HG02852 (cell line): Measurements from ENCODE around the gene IL1RAPL1.

Source experiments
- ATAC-seq: cut with Tn5 transposase; IDR thresholded peaks from one replicate; pipeline ENCODE4 v1.9.1; 2021; ENCODE audit warnings: mild to moderate bottlenecking, moderate library complexity; ENCODE audit not compliant: unreplicated experiment

IL1RAPL1 gene

DNA sequence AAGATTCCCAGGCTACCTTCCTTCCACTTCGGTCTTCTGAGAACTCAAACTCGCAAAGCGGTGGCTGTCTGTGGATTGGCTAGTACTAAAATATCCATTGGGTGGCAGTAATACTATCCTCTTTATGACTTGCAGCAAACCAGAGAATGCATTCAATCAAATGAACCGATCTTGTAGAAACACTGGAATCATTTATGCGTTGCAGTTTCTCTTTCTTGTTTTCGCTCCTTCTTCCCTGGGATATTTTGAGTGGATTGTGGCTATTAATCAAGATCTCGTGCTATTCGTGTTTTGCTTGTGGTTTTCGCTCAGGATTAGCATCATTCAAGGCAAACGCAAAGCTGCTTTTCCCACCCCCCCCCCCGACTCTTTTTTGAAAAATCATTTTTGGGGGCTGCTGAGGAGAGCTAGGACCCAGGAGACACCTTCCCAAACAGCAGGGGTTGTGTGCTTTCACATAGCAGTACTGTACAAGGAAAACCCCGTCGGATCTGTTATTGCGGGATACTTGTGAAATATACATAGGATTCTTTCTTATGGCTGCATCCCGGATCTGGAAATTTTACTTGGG, at the start of gene IL1RAPL1:
IL1RAPL1 (plus strand) TSS at position 466 of the 571 bp plus-strand sequence.
- ATAC-seq: no peak

DNA sequence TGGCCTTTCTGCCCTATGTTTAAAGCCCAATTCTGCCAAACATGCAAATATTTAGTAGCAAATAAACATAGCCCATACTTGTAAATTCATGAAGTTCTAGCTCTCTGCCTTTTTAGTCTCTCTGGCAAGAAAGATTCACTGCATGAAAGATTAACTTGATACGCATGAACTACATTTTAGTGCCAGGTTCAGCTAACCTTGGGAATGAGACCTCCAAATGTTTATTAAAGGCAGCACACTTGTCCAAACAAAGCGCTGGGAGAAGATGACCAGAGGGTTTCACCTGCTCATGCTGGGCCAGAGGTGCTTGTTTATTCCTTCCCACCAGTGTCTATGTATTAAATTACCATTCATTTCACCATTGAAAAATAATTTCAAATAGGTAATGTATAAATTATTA, 44.5 kb upstream of the IL1RAPL1 start:
- ATAC-seq: no peak

DNA sequence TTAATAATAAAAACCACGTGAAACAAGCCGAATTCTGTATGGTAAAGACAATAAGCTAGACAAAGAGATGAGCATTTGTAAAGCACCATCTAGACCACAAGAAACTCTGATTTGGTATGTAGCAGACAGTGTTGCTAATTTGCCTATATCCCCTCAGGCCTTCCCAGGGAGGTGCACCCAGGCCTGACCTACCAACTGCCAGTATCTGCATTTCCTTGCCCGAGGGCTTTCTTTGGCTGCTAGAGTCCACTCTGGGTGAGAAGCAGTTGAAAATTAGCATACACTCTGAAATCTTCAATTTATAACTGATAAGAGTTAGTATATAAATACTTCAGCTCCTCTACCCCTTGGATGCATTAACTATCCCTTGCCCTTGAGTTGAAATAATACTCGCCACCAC, 37.4 kb upstream of the IL1RAPL1 start:
- ATAC-seq: no peak

GRCh38 chrX:28550331-28550872, 36.8 kb upstream of the IL1RAPL1 start:
- ATAC-seq: no peak

DNA sequence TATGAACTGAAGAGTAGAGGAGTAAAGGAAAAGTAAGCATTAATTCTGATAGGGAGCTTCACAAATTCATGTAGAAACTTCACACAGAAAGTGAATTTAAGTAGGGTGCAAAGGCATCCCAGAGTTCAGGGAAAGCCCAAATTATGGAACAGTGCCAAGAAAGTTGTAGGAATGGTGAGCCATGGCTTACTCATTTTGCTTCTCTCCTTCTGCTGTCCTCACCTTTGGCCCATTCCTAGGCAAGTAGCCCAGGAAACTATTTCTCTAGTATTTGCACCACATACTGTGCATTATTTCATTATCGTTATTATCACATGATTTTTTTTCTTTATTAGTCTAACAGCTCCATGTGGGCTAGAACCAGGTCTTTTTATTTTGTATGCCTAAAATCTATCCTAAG, 34.9 kb upstream of the IL1RAPL1 start:
- ATAC-seq: no peak

GRCh38 chrX:28552882-28553829, 34.1 kb upstream of the IL1RAPL1 start:
- no peak for ATAC-seq

DNA sequence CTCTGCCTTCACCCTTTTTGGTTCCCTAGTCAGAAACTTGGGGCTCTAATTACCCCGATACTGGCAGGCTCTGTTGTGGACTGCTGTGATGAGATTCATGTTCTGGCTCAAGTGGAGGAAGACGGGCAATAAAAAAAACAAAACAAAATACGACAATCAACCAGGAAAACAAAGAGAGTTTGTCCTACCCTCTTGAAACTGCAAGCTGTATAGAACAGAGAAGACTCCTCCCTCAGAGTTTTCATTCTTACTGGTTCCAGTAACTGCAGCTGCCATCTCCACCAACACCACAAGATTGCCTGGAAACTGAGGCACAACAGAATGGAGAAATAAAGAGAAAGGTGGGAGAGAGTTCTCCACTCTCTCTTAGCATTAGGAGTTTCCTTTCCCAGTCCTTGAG, 11.1 kb upstream of the IL1RAPL1 start:
- no peak for ATAC-seq

- ATAC-seq: no peak
These were observed 5.7 kb upstream of the IL1RAPL1 start for GRCh38 chrX:28581522-28581921.

GRCh38 chrX:28582511-28582910, 4.7 kb upstream of the IL1RAPL1 start:
- ATAC-seq: no peak

GRCh38 chrX:28584025-28584424, 3.2 kb upstream of the IL1RAPL1 start:
- ATAC-seq: no peak

DNA sequence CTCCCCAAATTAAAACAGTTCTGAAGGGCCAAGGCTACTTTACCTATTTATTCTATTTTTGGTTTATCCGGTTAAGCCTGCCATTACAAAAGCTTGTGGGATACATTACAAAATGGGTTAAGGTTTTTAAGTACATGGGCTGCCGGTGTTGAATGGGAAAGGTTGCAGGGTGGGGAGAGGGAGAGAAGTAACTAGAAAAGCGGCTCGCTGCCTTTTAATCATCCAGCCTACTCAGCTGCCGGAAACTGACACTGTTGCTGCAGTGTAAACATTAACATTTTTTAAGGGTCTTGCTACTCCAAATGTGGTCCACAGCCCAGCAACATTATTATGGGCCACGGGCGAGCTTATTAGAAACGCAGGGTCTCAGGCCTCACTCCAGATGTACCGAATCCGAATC, 1.5 kb upstream of the IL1RAPL1 start:
- ATAC-seq: no peak

- ATAC-seq: no peak
These were observed 960 bp upstream of the IL1RAPL1 start for GRCh38 chrX:28586286-28586685.

DNA sequence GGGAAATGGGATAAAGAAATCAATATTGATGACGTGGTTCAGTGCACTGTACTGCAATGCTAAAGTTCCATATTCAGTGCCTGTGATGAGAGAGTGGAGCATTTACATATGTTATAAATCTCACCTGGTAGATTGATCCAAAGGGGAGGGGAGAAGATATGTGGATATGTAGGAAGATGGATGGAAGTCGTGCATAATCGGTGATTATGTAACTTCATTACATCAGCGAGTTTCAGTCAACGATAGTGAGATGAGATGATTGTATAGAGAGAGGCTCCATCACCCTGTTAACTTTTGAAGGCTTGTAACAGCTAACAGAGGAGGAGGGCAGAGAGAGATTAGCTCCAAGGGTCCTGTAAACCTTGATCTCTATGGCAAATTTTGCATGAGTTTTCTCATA, 1.8 kb downstream of the IL1RAPL1 start:
- no peak for ATAC-seq

- no peak for ATAC-seq
These were observed 3.1 kb downstream of the IL1RAPL1 start for GRCh38 chrX:28590396-28590795.

DNA sequence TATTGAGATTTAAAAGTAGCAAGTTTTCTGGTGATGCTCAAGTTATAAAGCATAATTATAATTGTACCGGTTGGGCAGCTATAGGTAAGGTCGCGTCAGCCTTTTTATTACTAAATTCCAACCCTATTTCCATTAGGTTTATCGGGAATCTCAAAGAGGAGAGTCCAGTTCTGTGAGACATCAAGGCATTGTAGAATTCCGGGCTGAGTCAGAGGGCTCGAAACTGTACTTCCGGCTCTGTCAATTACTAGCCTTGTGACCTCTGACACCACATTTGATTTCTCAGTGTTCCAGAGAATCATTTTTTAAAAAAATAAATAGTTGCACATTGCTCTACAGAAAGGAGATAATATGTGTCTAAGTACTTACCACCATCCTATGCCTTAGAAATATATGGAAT, 4.3 kb downstream of the IL1RAPL1 start:
- ATAC-seq: no peak

GRCh38 chrX:28595346-28595745, 8.1 kb downstream of the IL1RAPL1 start:
- ATAC-seq: no peak

GRCh38 chrX:28599957-28600356, 12.7 kb downstream of the IL1RAPL1 start:
- ATAC-seq: no peak

GRCh38 chrX:28609003-28609402, 21.8 kb downstream of the IL1RAPL1 start:
- no peak for ATAC-seq

DNA sequence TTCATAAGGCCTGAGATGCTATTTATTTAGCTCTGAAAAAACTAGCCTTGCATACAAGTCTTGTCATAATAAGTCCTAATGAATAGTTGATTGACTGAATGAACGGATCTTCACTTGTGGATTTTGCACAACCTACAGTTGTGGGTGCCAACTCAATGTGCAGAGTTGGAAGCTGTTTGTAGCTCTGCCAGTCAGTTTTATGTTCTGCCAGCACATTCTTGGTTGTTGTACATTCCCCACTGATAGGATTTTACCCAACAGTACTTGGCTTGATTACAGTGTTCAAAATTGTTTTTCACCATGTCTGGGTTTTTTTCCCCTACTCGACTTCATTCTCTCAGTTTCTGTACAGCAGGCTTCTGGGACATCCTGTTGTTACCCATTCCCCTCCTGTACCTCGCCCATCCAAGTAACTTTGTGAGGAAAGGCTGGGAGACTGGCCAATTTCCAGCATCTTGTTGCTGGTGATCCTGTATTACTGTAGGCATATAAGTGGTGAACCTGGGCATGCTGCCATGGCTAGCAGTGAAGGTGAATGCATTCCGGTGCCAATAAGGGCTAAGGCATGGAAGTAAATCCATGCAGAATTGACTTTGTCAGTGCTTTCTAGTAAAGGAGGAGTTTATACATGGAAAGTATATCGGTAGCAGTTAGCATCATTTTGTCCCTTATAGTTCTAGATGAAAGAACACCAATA, 22.8 kb downstream of the IL1RAPL1 start:
- ATAC-seq: no peak

DNA sequence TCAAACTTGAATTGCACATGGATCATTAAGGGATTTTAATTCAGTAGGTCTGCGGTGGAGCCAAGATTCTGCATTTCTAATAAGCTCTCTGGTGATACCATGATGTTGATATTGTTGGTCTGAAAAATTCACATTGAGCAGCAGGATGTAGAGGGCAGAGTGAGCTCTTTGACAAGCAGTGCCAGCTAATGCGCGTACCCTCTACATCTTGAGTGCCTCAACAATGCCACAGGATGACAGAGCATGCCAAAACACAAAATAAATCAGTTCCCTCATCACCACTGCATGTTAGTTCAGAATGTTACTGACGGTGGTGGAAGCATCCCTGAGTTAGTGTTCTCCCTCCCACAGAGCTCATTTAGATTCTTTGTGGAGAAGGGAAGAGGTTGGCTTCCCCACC, 23.5 kb downstream of the IL1RAPL1 start:
- ATAC-seq: no peak

DNA sequence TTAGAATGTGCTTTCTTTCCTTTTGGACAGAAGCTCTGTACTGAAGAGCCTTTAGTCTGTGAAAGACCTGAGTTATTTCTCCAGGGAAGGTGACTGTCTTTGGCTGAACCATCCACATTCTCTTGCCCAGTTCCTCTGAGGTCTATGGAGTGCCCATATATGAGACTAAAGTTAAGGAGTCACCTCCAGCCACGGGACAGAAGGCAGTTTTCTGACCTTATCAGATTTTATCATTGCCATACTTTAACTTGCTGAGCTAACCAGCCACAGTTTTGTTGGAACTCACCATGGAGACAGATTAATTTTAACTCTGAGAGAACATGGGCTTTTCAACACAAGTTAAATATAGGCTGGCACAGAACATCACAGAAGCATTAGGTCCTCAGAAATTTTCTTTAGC, 26.3 kb downstream of the IL1RAPL1 start:
- ATAC-seq: no peak

DNA sequence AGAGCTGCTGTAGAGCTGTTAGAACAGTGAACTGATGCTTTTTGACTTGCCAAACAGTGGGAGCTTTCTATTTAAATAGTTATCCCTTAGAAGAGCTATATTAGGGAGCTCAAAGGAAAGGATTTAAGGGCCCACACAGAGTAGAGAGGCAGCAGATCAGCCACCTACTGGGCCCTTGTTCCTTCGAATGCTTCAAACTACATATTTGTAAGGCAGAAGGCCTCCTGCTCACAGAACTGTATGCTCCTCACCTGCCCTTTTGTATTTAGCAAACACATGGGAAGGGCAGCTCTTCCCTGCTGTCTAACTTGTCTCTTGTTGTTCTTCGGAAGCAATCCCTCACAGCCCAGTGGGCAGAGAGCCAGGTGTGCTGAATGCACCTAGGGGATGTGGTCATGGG, 38.0 kb downstream of the IL1RAPL1 start:
- ATAC-seq: no peak
